KG1 (cell line): Measurements from ENCODE around the gene IRF2BP1.

ENCODE experiments used
- DNase-seq: peaks from one replicate; lab custom pipeline; 2025; lab: John Stamatoyannopoulos, UW

IRF2BP1 gene

DNA sequence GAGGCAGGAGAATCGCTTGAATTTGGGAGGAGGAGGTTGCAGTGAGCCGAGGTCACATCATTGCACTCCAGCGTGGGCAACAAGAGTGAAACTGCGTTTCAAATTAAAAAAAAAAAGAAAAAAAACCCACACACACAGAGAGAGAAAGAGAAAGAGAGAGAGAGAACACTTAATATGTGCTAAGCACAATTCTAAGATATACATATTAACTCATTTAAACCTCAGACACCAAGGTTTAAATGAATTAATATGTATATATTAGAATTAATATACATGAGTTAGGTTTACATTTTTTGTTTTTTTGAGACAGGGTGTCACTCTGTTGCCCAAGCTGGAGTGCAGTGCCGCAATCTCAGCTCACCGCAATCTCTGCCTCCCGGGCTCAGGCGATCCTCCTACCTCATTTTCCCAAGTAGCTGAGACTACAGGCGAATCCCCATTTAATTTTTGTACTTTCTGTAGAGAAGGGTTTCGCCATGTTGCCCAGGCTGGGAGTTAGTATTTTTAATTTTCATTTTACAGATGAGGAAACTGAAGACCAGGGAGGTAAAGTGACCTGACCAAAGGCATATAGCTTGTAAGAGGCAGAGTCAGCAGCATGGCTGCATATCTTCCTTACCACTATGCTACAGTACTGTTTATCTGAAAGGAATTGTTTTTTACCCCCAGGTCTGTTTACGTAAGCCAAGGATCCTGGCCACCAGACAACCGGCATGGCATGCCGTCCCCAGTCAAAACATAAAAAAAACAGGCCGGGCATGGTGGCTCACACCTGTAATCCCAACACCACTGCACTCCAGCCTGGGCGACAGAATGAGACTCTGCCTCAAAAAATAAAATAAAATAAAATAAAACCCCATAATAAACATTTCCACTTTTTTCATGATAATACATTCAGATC lies 25.3 kb downstream of the IRF2BP1 start:
- no peak for DNase-seq

DNA sequence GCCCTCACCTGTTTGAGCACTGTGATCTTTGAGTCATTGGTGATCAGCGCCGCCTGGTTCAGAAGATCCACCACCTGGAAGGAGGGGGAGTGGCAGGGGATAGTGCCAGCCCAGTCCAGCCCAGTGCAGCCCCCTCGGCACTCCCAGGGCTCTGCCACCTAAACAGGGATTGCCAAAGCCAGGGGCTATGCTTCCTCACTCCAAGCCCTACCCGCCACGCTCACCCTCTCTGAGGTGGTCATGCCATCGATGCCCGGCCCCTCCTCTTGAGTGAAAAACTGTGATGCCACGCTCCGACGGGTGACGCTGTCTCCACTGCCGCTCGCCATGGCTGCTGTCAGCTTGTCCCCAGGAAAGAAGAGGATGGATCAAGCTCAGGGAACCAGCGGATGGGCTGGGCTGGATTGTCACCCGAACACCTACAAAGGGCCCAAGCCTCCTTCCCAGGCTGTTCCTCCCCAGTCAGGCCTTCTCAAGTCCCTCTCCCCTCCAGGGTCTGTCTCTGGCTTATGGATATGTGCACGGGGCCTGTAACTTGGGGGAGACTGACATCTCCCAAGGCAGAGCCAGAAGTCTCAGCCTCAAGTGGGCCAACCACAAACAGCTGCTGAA lies 31.7 kb downstream of the IRF2BP1 start:
- DNase-seq: no peak

DNA sequence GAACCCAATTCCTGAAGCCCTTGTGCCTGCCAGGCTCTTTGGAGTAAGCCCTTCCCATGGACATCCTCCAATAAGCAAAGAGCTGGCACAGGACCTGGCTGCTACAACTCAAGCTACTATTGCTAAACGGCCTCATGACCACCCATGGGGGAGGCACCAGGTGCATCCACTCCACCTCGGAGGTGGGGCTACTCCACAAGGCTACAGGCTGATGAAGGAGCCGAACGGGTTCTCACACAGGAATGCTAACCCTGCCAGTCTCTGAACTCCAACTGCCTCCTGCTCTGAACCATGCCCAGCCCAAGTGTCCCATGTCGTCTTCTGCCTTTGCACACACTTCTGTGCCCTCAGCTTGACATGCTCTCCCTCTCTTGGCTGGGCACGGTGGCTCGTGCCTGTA lies 33.0 kb downstream of the IRF2BP1 start:
- DNase-seq: no peak

DNA sequence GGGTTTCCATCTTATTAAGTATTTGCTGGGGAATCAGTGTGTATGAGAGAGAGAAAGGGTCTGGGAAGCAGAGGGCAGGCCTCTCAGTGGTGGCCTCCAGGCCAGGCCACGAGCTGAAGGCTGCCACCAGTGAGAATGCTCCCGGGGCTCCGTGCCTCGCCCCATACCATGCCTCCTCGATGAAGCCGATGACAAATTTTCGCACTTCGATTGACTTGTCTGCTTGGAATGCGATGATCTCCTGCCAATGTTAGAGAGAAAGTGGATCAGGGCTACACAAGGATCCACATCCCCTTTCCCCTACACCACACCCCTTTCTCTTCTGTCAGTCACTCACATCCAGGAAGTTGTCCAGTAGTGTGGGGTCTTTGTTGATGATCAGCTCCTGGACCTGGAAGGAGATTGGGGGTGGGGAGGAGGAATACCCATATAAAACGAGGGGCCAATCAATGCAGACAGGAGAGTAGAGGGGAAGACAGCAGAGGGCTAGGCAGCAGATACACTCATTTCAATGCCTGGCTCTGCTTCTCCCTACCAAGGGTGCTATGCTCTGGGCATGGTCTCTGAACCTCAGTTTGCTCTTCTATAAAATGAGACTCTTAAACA lies 33.7 kb downstream of the IRF2BP1 start:
- DNase-seq: no peak

DNA sequence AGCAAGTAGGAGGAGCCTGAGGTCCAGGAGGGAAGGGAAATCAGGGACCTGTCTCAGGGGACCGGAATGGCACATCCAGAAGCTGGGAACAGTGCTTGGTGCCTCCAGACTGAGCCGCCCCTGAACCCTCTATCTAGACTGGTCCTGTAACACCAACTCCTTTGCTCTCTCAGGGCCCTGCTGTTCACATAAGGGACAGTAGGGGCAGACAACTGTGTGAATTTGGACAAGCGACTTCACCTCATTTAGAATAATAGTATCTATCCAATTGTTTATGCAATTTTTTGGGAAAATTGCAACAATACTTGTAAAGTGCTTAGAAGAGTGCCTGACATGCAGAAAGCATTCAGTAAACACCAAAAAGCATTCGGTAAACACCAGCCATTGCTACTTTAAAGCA lies 37.0 kb downstream of the IRF2BP1 start:
- no peak for DNase-seq

DNA sequence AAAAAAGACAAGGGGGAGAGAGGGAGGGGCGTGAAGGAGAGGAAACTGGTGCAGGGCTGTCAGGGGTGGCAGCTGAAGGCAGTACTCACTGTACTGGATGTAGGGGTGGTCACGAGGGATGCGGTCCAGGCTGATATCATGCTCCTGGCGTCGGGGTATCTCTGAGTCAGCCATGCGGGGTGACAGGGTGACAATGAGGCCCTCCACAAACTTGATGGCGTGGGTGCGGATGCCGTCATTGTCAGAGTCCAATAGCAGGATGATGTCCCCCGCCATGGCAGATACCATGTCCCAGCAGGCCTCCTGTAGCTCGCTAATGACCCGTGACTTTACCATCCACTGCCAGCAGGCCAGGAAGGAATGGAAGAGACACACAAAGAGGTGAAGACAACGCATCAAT lies 38.3 kb downstream of the IRF2BP1 start:
- no peak for DNase-seq

DNA sequence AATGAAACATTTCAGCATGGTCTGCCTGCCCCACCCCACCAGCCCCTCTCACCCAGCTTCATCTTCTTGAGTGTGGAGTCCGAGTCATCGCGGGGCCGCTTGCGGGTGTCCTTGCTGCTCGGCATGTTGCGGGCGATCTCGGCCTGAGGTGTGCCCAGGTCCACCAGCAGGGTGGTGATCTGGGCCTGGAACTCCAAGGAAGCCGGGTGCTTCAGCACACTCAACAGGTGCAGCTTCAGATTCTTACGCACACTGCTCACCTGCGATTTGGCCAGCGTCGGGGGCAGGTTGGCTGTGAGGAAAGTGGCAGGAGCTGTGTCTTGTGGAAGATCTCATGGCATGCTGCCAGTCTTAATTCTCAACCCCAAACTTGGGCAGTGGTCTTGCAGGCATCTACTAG lies 43.7 kb downstream of the IRF2BP1 start:
- no peak for DNase-seq

DNA sequence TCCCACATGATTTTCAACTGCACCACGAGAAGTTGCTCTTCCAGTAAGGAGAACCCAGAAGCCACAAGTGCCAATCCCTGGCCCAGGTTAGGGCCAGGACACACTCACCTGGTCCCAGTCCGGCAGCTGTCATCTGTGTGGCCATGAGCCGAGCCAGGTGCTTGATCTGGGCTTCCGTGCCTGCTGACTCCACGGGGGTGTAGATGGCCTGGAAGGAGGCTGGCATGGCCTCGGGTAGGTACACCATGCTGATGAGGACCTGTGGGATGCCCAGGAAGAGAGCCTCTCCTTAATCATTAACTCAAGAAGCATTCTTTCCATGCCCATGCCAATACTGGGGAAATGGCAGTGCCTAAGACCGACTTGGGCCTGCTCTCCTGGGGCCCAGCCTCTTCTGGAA lies 51.0 kb downstream of the IRF2BP1 start:
- DNase-seq: no peak
